Muscle layer of colon (tissue), 2 donors: ENCODE data around the gene PLIN3.

Source experiments
- H3K27ac ChIP-seq: one replicate; pipeline ENCODE4 v1.7.0; 2013; ENCODE audit warnings: low read depth, mild to moderate bottlenecking, low read length, moderate library complexity
- H3K27me3 ChIP-seq, 2 donors: one replicate each; pipeline ENCODE4 v1.7.0; 2013; ENCODE audit warnings: low read length in 2 of 2, mild to moderate bottlenecking in 2 of 2; ENCODE audit not compliant: insufficient read depth in 2 of 2, control insufficient read depth in 1 of 2
- H3K36me3 ChIP-seq: one replicate; pipeline ENCODE4 v1.7.0; 2013; ENCODE audit warnings: mild to moderate bottlenecking, low read length; ENCODE audit not compliant: insufficient read depth
- H3K4me1 ChIP-seq: one replicate; pipeline ENCODE4 v1.7.0; 2013; ENCODE audit warnings: mild to moderate bottlenecking, low read length; ENCODE audit not compliant: insufficient read depth
- H3K4me3 ChIP-seq, 2 donors: one replicate each; pipeline ENCODE4 v1.7.0; 2013; ENCODE audit warnings: low read length in 2 of 2, low read depth in 1 of 2, mild to moderate bottlenecking in 1 of 2, moderate library complexity in 1 of 2
- H3K9ac ChIP-seq: one replicate; pipeline ENCODE4 v1.7.0; 2013; ENCODE audit warnings: low read length
- H3K9me3 ChIP-seq: one replicate; pipeline ENCODE4 v1.7.0; 2013; ENCODE audit warnings: mild to moderate bottlenecking, low read length
- donor health status: abdominal sarcoma.
- donor health status: Adenocarcinoma of cecum.

PLIN3 gene

GRCh38 chr19:4867534-4868285 lies at the start of gene PLIN3:
PLIN3 (minus strand) TSS chr19:4867667; CDS start chr19:4861394, 6,273 bp downstream.
- Histone ChIP-seq H3K4me3 (peak within 1 kb of the TSS; percentile 81 to 87), H3K27me3 (no peaks in the 10 kb centered on the region), H3K9ac (peak within 1 kb of the TSS; percentile 86), H3K4me1 (peaks cover 12% of the 10 kb centered on the region), H3K9me3 (no peaks in the 10 kb centered on the region), H3K27ac (peak within 1 kb of the TSS; percentile 75), H3K36me3 (no peaks in the 10 kb centered on the region)

DNA sequence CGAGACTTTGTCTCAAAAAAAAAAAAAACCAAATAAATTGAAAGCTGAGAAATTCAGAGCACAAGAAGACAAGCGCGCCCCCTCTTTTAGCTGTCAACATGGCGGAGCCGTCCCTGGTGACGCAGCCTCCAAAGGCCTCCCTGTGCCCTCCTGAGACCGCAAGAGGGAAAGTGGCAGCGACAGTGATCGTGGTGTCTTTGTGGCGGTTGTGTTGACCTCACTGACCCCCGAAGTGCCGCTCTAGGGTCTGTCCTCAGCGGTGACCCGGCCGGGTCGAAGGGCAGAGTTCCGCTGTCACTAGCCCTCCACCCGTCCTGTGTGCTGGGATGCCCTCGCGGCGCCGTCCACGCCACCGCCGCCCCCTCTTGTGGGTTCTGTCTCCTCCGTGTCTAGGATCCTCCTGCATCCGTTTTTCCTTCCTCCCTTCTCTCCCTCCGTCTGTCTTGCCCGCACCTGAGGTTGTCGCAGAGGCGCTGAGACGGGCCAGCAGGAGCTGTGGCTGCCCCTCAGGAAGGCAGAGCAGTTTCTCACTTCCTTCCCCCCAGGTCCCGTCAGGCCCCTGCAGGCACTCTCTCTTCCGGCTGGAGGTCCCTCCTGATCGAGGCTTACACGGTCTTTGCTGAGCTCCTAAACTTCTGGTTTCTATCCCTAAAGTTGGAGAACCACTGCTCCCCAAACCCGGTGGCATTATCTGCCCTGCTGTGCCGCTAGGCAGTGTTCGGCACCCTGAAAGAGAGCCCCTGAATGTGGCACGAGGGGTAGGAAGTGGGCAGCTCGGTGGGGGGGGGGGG lies 49.0 kb upstream of the PLIN3 start:
- H3K27me3 ChIP-seq = no peaks in the 10 kb centered on the region
- H3K27ac ChIP-seq = no peak overlapping the region
- H3K4me3 ChIP-seq = no peak overlapping the region
- H3K4me1 ChIP-seq = peaks cover 3% of the 10 kb centered on the region
- no peaks in the 10 kb centered on the region for H3K36me3 ChIP-seq
- H3K9ac ChIP-seq = no peak overlapping the region
- H3K9me3 ChIP-seq = no peaks in the 10 kb centered on the region

GRCh38 chr19:4914736-4915501 lies 47.5 kb upstream of the PLIN3 start:
- Histone ChIP-seq H3K4me1 (peaks cover 15% of the 10 kb centered on the region), H3K27me3 (no peaks in the 10 kb centered on the region), H3K9ac (no peak overlapping the region), H3K4me3 (no peak overlapping the region), H3K36me3 (no peaks in the 10 kb centered on the region), H3K27ac (no peak overlapping the region), H3K9me3 (no peaks in the 10 kb centered on the region)

GRCh38 chr19:4913996-4914735 lies 46.7 kb upstream of the PLIN3 start:
- Histone ChIP-seq H3K4me3 (no peak overlapping the region), H3K4me1 (peaks cover 15% of the 10 kb centered on the region), H3K27ac (no peak overlapping the region), H3K9me3 (no peaks in the 10 kb centered on the region), H3K27me3 (peaks cover 0 to 4% of the 10 kb centered on the region in 2 donors), H3K9ac (no peak overlapping the region), H3K36me3 (no peaks in the 10 kb centered on the region)

DNA sequence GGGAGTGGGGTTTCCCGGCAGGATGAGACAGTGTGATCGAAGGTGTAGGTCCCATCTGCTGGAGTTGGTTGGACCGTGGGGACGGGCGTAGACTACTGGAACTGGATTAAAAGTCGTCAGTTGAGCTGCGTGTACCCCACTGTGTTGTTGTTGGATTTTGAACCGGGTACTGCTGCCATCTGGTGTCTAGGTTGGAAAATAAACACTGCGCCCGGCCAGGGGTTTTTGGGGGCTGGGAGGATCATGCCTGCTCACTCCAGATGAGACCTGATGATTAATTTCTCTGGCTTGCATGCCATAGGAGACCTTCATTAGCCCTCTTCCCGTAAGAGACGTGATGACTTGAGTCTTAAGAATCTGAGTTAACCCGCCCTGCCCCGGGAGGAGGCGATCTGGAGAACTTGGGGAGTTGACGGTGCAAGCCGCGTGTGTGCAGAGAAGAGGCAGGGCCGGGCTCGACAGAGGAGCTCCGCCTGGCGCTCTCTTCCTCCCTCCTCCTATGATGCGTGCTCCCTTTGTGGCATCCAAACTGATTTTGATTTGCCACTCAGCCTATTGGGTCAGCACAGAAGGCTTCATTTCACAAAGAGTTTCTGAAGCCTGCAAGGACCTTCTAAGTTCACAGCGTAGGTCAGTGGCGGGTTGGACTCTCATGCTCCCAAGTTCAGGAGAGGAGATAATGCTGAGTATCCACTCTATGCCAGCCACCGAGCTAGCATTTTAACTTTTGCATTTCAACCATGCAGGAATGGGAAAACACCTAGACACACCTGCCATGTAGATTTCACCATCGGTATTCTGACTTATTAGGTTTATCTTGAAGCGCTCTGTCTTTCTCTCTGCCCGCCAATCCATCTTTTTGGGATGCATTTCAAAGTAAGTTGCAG lies 44.6 kb upstream of the PLIN3 start:
- H3K36me3 ChIP-seq = no peaks in the 10 kb centered on the region
- H3K27me3 ChIP-seq = peaks cover 9 to 13% of the 10 kb centered on the region in 2 donors
- H3K4me3 ChIP-seq = peak overlapping the region in 1 of 2 donors; percentile 37
- H3K9ac ChIP-seq = no peak overlapping the region
- H3K27ac ChIP-seq = no peak overlapping the region
- no peaks in the 10 kb centered on the region for H3K9me3 ChIP-seq
- H3K4me1 ChIP-seq = peaks cover 15% of the 10 kb centered on the region

- peak overlapping the region in 1 of 2 donors; percentile 37 for H3K4me3 ChIP-seq
- H3K36me3 ChIP-seq = no peaks in the 10 kb centered on the region
- no peak overlapping the region for H3K9ac ChIP-seq
- no peak overlapping the region for H3K27ac ChIP-seq
- H3K27me3 ChIP-seq = peaks cover 9 to 13% of the 10 kb centered on the region in 2 donors
- H3K4me1 ChIP-seq = peaks cover 15% of the 10 kb centered on the region
- no peaks in the 10 kb centered on the region for H3K9me3 ChIP-seq
These were observed 43.8 kb upstream of the PLIN3 start for GRCh38 chr19:4911314-4911713.

DNA sequence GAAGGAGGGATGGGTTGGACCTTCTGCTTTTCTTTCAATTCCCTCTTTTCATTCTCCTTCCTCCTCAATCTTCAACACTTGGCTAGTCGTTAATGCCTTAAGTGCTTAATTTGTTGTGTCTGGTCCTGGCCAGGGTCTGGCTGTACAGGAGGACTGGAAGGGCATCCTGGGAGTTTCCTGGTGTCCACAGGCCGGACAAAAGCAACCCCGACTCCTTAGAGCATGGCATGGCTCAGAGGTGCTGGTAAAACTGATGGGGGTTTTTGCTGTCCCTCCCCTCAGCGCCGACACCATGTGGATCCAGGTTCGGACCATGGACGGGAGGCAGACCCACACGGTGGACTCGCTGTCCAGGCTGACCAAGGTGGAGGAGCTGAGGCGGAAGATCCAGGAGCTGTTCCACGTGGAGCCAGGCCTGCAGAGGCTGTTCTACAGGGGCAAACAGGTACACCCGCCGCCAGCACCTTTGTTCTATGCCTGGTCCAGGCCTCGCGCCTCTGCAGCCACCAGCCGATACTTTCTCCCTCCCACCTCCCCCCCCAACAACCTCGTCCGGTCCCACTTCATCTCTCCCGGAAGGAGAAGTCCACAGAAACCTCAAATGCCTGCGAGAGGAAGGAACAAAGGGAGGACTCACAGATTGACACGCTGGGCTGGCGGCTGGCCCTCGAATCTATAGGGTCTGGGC lies 43.3 kb upstream of the PLIN3 start:
- no peaks in the 10 kb centered on the region for H3K36me3 ChIP-seq
- H3K9ac ChIP-seq = no peak overlapping the region
- H3K27ac ChIP-seq = no peak overlapping the region

DNA sequence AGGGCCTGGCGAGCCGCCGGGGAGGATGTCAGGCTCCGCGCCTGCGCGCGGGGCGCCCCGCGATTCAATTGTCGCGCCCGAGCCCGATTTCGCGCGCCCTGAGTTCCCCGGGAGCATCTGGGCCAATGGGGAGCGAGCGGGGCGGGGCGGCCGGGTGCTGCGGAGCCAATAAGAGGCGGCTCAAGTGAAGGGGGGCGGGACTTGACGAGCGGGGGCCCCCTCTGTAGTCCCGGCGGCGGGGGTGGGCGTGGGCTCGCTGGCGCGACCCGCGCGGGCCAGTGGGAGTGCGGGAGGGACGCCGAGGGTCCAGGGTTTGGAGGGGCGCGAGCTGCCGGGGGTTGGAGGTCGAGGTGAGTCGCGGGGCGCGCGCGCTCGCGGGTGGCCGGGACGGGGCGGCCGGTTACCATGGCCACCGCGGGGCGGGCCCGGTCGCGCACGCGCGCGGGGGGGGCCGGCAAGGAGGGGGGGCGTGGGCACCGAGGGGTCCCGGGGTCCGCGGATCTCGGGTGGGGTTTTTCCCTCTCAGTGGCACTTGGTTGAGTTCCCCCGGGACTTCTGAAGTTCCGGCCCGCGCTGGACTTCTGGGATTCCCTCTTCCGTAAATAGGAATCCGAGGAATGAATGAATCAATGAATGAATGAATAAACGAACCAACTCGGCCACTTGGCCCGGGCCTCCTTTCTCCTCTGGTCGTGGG lies 42.6 kb upstream of the PLIN3 start:
- no peak overlapping the region for H3K9ac ChIP-seq
- H3K4me3 ChIP-seq = peak overlapping the region; percentile 17 to 61
- H3K27me3 ChIP-seq = peaks cover 9 to 13% of the 10 kb centered on the region in 2 donors
- no peaks in the 10 kb centered on the region for H3K9me3 ChIP-seq
- H3K4me1 ChIP-seq = peaks cover 15% of the 10 kb centered on the region
- H3K27ac ChIP-seq = no peak overlapping the region
- H3K36me3 ChIP-seq = no peaks in the 10 kb centered on the region

More for the DNA sequence above, 43.3 kb upstream of the PLIN3 start:
- H3K4me1 ChIP-seq = peaks cover 15% of the 10 kb centered on the region
- peaks cover 9 to 13% of the 10 kb centered on the region in 2 donors for H3K27me3 ChIP-seq
- peak overlapping the region; percentile 17 to 61 for H3K4me3 ChIP-seq
- no peaks in the 10 kb centered on the region for H3K9me3 ChIP-seq

- no peak within 1 kb of the TSS for H3K27ac ChIP-seq
- peaks cover 15% of the 10 kb centered on the region for H3K4me1 ChIP-seq
- H3K27me3 ChIP-seq = peaks cover 9 to 13% of the 10 kb centered on the region in 2 donors
- H3K9ac ChIP-seq = no peak within 1 kb of the TSS
- no peaks in the 10 kb centered on the region for H3K9me3 ChIP-seq
- H3K4me3 ChIP-seq = peak within 1 kb of the TSS; percentile 17 to 61
- H3K36me3 ChIP-seq = no peaks in the 10 kb centered on the region
These were observed 41.9 kb upstream of the PLIN3 start, which contains the start of gene UHRF1 for GRCh38 chr19:4909156-4909896. UHRF1 (plus strand) TSS chr19:4909501; CDS start chr19:4910886, 1,385 bp downstream.
